Thyroid gland (tissue), 4 donors: ENCODE data around the gene C14orf93. TPM values are rescaled to one million over a fixed set of nuclear protein-coding genes. Genes with fewer than 3 reads are reported as not detected.

ENCODE experiments used
- DNase-seq, 2 donors: peaks; one replicate each; pipeline ENCODE4 v3.0.0-alpha.2; 2019
- H3K27ac ChIP-seq, 3 donors: fragments of 200-600 bp; sonication (generic); 1 replicate in 2 of 3; 2 replicates in 1 of 3; pipeline ENCODE4 v1.5.1; 2016 to 2019; ENCODE audit warnings: mild to moderate bottlenecking in 1 of 3, moderate library complexity in 1 of 3
- H3K27me3 ChIP-seq: fragments of 200-600 bp; sonication (generic); one replicate; pipeline ENCODE4 v1.5.1; 2019
- H3K36me3 ChIP-seq, 2 donors: fragments of 200-600 bp; sonication (generic); one replicate each; pipeline ENCODE4 v1.5.1; 2016 to 2019
- H3K4me1 ChIP-seq, 2 donors: fragments of 200-600 bp; sonication (generic); one replicate each; pipeline ENCODE4 v1.5.1; 2017 to 2019
- H3K4me3 ChIP-seq, 3 donors: fragments of 200-600 bp; sonication (generic); replicated peaks in 1 of 3; 1 replicate in 2 of 3; 2 replicates in 1 of 3; pipeline ENCODE4 v1.5.1; 2016; ENCODE audit warnings: mild to moderate bottlenecking in 1 of 3
- H3K9me3 ChIP-seq: fragments of 200-600 bp; sonication (generic); one replicate; pipeline ENCODE4 v1.5.1; 2017
- CTCF ChIP-seq, 6 experiments: fragments of 200-600 bp in 3 of 6; fragments of 450-650 bp in 3 of 6; sonication (generic) in 3 of 6; IDR thresholded peaks; one replicate each; pipeline ENCODE4 v1.5.1; 2016 to 2019; ENCODE audit warnings: antibody characterized with exemption in 6 of 6, mild to moderate bottlenecking in 2 of 6, inconsistent platforms in 1 of 6, moderate library complexity in 1 of 6
- POLR2A ChIP-seq, 2 donors: fragments of 450-650 bp; IDR thresholded peaks; one replicate each; pipeline ENCODE4 v1.6.1; 2017; ENCODE audit warnings: antibody characterized with exemption in 2 of 2, mild to moderate bottlenecking in 2 of 2, moderate library complexity in 1 of 2
- WGBS, 2 donors: methylation state at CpG; one replicate each; pipeline ENCODE4 v1.1.5; 2017; 5-methylcytosine and 5-hydroxymethylcytosine counted together
- intact Hi-C: fragments of 100-400 bp; cut with DNase I; formaldehyde crosslinking; loops from one replicate; pipeline ENCODE4 v1.15.1; 2023
- total RNA-seq, 4 donors: library from RNA; depleted of rRNA; stranded (reverse); fragments of >200 nt; gene quantifications; one replicate each; pipeline ENCODE4 v1.2.3, GENCODE V29; 2016

The C14orf93 gene
- total RNA-seq, 4 donors from 2014 or later = 11.6 to 20.6 (median 15.4) TPM

- Histone ChIP-seq H3K4me3 (no peak overlapping the region), H3K4me1 (peaks cover 28 to 42% of the 10 kb centered on the region in 2 donors), H3K9me3 (no peaks in the 10 kb centered on the region), H3K36me3 (peaks cover 0 to 7% of the 10 kb centered on the region in 2 donors), H3K27ac (peak overlapping the region; percentile 81 to 89 (median 87)), H3K27me3 (no peaks in the 10 kb centered on the region)
- DNase-seq = peak; percentile 90 to 94
- 23 to 31% methylated on average over 6 to 8 of the region's 8 CpGs for WGBS, 2 donors
- intact Hi-C loops = no loop called here
- TF ChIP-seq POLR2A (IDR thresholded peaks at IDR 0.05) (peak in 1 of 2 donors; percentile 35), CTCF (IDR thresholded peaks at IDR 0.05) (no peak)
Measured at GRCh38 chr14:22977684-22978486, 32.1 kb downstream of the C14orf93 start.

- H3K36me3 ChIP-seq = peaks cover 0 to 7% of the 10 kb centered on the region in 2 donors
- H3K9me3 ChIP-seq = no peaks in the 10 kb centered on the region
- no peaks in the 10 kb centered on the region for H3K27me3 ChIP-seq
- intact Hi-C loops = no loop called here
- peak overlapping the region; percentile 81 to 89 (median 87) for H3K27ac ChIP-seq
- H3K4me1 ChIP-seq = peaks cover 28 to 42% of the 10 kb centered on the region in 2 donors
- H3K4me3 ChIP-seq = no peak overlapping the region
- TF ChIP-seq CTCF (IDR thresholded peaks at IDR 0.05) = no peak
- no peak for TF ChIP-seq POLR2A (IDR thresholded peaks at IDR 0.05)
- no peak for DNase-seq
Measured at GRCh38 chr14:22977434-22977683, 32.6 kb downstream of the C14orf93 start.

GRCh38 chr14:22976620-22977433, 33.1 kb downstream of the C14orf93 start:
- TF ChIP-seq CTCF (IDR thresholded peaks at IDR 0.05) = no peak
- TF ChIP-seq POLR2A (IDR thresholded peaks at IDR 0.05) = no peak
- no peaks in the 10 kb centered on the region for H3K27me3 ChIP-seq
- H3K9me3 ChIP-seq = no peaks in the 10 kb centered on the region
- peak overlapping the region; percentile 81 to 89 (median 87) for H3K27ac ChIP-seq
- H3K4me3 ChIP-seq = no peak overlapping the region
- DNase-seq = no peak
- intact Hi-C loops = no loop called here
- WGBS, 2 donors = 38 to 55% methylated on average over 6 of the region's 6 CpGs
- peaks cover 28 to 42% of the 10 kb centered on the region in 2 donors for H3K4me1 ChIP-seq
- peaks cover 0 to 7% of the 10 kb centered on the region in 2 donors for H3K36me3 ChIP-seq

- Histone ChIP-seq H3K4me3 (no peak overlapping the region), H3K9me3 (no peaks in the 10 kb centered on the region), H3K27ac (no peak overlapping the region), H3K36me3 (peaks cover 0 to 7% of the 10 kb centered on the region in 2 donors), H3K27me3 (no peaks in the 10 kb centered on the region), H3K4me1 (peaks cover 28 to 35% of the 10 kb centered on the region in 2 donors)
- WGBS, 2 donors = 74 to 77% methylated on average over 9 of the region's 9 CpGs
- no peak for TF ChIP-seq POLR2A (IDR thresholded peaks at IDR 0.05)
- no peak for TF ChIP-seq CTCF (IDR thresholded peaks at IDR 0.05)
- intact Hi-C loops = no loop called here
- DNase-seq = no peak
Measured at GRCh38 chr14:22974530-22975313, 35.2 kb downstream of the C14orf93 start.
